ENCODE data around the gene HAPSTR1.
"Not testable (repeated sequence)": the region's sequence is repeated elsewhere in the genome, so short reads cannot be mapped to it uniquely, and the experiment has no call there.

The HAPSTR1 gene

DNA sequence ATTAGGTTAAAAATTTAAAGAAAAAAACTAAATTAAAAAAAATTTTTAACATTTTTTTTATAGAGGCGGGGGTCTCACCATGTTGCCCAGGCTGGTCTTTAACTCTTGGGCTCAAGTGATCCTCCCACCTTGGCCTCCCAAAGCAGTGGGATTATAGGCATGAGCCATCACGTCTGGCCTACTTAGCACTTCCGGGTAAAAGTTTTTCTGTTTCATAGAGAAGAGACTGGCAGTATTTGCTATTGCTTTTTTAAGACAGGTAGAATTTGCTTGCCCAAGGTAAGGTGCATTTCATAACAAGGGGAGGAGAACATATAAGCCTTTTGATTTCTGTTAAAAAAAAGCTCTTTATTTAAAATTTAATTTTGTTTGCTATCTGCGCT, 12.0 kb upstream of the HAPSTR1 start:
- TF ChIP-seq CTCF (IDR thresholded peaks at IDR 0.05; ENCODE audit: low read depth, low read length), result no peak
- H3K4me3 ChIP-seq (replicated peaks in 1 of 2; ENCODE audit: low read depth in 2 of 2, low read length in 2 of 2), result no peak overlapping the region
- no peak for DNase-seq (ENCODE audit: low read depth in 2 of 2)

GRCh38 chr16:9081158-9081557, 10.3 kb upstream of the HAPSTR1 start:
- no peak overlapping the region for H3K4me3 ChIP-seq (replicated peaks in 1 of 2; ENCODE audit: low read depth in 2 of 2, low read length in 2 of 2)
- TF ChIP-seq CTCF (IDR thresholded peaks at IDR 0.05; ENCODE audit: low read depth, low read length), result no peak
- no peak for DNase-seq (ENCODE audit: low read depth in 2 of 2)

- DNase-seq (ENCODE audit: low read depth in 2 of 2), result no peak
- no peak overlapping the region for H3K4me3 ChIP-seq (replicated peaks in 1 of 2; ENCODE audit: low read depth in 2 of 2, low read length in 2 of 2)
- TF ChIP-seq CTCF (IDR thresholded peaks at IDR 0.05; ENCODE audit: low read depth, low read length), result no peak
Observed at GRCh38 chr16:9081843-9082242, 9.6 kb upstream of the HAPSTR1 start.

DNA sequence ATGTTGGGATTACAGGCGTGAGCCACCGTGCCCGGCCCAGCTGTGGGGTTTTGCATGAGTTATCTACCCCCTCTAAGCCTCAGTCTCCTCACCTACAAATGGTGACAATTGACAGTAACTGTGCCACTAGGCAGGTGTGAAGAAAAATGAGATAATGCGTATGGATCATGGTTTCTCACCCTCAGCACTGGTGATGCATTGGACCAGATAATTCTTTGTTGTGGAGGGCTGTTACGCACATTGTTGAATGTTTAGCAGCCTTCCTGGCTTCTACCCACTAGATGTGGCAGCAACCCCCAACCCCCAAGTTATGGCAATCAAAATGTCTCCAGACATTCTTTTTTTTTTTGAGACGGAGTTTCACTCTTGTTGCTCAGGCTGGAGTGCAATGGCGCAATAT, 9.0 kb upstream of the HAPSTR1 start:
- no peak for TF ChIP-seq CTCF (IDR thresholded peaks at IDR 0.05; ENCODE audit: low read depth, low read length)
- no peak overlapping the region for H3K4me3 ChIP-seq (replicated peaks in 1 of 2; ENCODE audit: low read depth in 2 of 2, low read length in 2 of 2)
- DNase-seq (ENCODE audit: low read depth in 2 of 2), result no peak

DNA sequence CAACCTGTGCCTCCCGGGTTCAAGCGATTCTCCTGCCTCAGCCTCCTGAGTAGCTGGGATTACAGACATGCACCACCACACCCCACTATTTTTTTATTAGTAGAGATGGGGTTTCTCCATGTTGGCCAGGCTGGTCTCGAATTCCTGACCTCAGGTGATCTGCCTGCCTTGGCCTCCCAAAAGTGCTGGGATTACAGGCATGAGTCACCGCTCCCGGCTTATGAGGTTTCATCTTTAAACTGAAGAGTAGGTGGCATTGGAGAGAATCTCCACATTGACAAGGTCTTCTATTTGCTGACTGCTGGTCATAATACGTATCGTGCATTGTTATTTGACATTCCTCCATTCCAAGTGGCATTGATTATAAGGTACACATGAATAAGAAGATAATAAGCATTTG, 3.7 kb upstream of the HAPSTR1 start:
- not testable (repeated sequence) for DNase-seq (ENCODE audit: low read depth in 2 of 2); H3K4me3 ChIP-seq (replicated peaks in 1 of 2; ENCODE audit: low read depth in 2 of 2, low read length in 2 of 2)

DNA sequence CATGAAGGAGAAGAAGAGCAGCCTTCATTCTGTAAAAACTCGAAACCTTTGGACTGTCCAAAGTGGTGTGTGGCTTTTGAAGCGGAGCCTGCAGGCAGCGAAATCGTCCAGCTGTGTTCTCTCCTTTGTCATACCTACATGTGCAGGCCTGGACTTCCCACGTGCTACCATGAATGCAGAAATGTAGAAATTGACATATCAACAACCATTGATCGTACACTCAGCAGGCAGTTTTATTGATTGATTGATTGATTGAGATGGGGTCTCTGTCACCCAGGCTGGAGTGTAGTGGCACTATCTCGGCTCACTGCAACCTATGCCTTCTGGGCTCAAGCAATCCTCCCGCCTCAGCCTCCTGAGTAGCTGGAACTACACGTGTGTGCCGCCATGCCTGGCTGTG, 2.6 kb upstream of the HAPSTR1 start:
- TF ChIP-seq CTCF (IDR thresholded peaks at IDR 0.05; ENCODE audit: low read depth, low read length), result no peak
- H3K4me3 ChIP-seq (replicated peaks in 1 of 2; ENCODE audit: low read depth in 2 of 2, low read length in 2 of 2), result no peak overlapping the region
- DNase-seq (ENCODE audit: low read depth in 2 of 2), result no peak

- TF ChIP-seq CTCF (IDR thresholded peaks at IDR 0.05; ENCODE audit: low read depth, low read length), result no peak
- H3K4me3 ChIP-seq (replicated peaks in 1 of 2; ENCODE audit: low read depth in 2 of 2, low read length in 2 of 2), result no peak overlapping the region
- no peak for DNase-seq (ENCODE audit: low read depth in 2 of 2)
Observed at GRCh38 chr16:9089660-9090059, 1.8 kb upstream of the HAPSTR1 start.
